SU-DHL-6 (cell line): ENCODE measurements around the gene NEUROD2.
A peak's percentile ranks its signal among the peaks of the same experiment; 100 is the strongest.

Experiments
- H2AFZ ChIP-seq: fragments of 200-600 bp; sonication (generic); 2 replicates; pipeline ENCODE4 v1.6.1; 2014; ENCODE audit warnings: low read depth, mild to moderate bottlenecking, moderate library complexity, mixed read lengths, antibody characterized with exemption, low read length; ENCODE audit not compliant: severe bottlenecking
- H3F3A ChIP-seq: fragments of 200-600 bp; shearing (Covaris generic); 2 replicates; pipeline ENCODE4 v1.6.0; 2016; ENCODE audit warnings: antibody characterized with exemption, mild to moderate bottlenecking; ENCODE audit not compliant: insufficient read depth
- H3K27ac ChIP-seq: fragments of 200-600 bp; sonication (generic); 2 replicates; pipeline ENCODE4 v1.5.1; 2016; ENCODE audit warnings: low read depth, mild to moderate bottlenecking, low read length, moderate library complexity, mixed read lengths
- H3K27me3 ChIP-seq: fragments of 200-600 bp; sonication (generic), shearing (Covaris generic); 2 replicates; pipeline ENCODE4 v1.6.0; 2014; ENCODE audit warnings: mild to moderate bottlenecking, low read length
- H3K36me3 ChIP-seq: fragments of 200-600 bp; sonication (generic); 2 replicates; pipeline ENCODE4 v1.6.1; 2014; ENCODE audit warnings: mild to moderate bottlenecking, low read length, mixed read lengths
- H3K4me2 ChIP-seq: fragments of 300-600, 200-600 bp; shearing (Covaris generic), sonication (generic); 2 replicates; pipeline ENCODE4 v1.6.0; 2014; ENCODE audit warnings: low read length, low read depth, mild to moderate bottlenecking; ENCODE audit not compliant: poor library complexity, severe bottlenecking
- H3K4me3 ChIP-seq: fragments of 200-600 bp; sonication (generic); 2 replicates; pipeline ENCODE4 v1.5.1; 2014; ENCODE audit warnings: antibody characterized with exemption, low read length, mild to moderate bottlenecking, mixed read lengths; ENCODE audit not compliant: insufficient read depth, poor library complexity, severe bottlenecking
- H3K79me2 ChIP-seq: fragments of 200-600 bp; sonication (generic); 2 replicates; pipeline ENCODE4 v1.6.1; 2014; ENCODE audit warnings: mild to moderate bottlenecking, low read length, moderate library complexity; ENCODE audit not compliant: insufficient read depth
- H3K9ac ChIP-seq: fragments of 200-600 bp; sonication (generic); 2 replicates; pipeline ENCODE4 v1.7.0; 2014; ENCODE audit warnings: mild to moderate bottlenecking, low read length
- H3K9me2 ChIP-seq: fragments of 200-600 bp; sonication (generic); replicated peaks from 2 replicates; pipeline ENCODE4 v1.6.1; 2014; ENCODE audit warnings: low read length; ENCODE audit not compliant: insufficient read depth
- H3K9me3 ChIP-seq: fragments of 200-600 bp; sonication (generic); 2 replicates; pipeline ENCODE4 v1.6.1; 2014; ENCODE audit warnings: low read length, mixed read lengths; ENCODE audit not compliant: insufficient read depth
- H4K20me1 ChIP-seq: fragments of 200-600 bp; sonication (generic); 2 replicates; pipeline ENCODE4 v1.6.1; 2014; ENCODE audit warnings: low read depth, mild to moderate bottlenecking, antibody characterized with exemption, low read length, moderate library complexity, mixed read lengths
- EZH2phosphoT487 ChIP-seq: fragments of 200-600 bp; sonication (generic), shearing (Covaris generic); conservative IDR thresholded peaks from 2 replicates; pipeline ENCODE4 v1.6.1; 2018; ENCODE audit warnings: mild to moderate bottlenecking, antibody characterized with exemption, low read length, moderate library complexity, mixed read lengths
- TF ChIP-seq, protein P1 (sequence below): fragments of 200-600 bp; sonication (generic); IDR thresholded peaks from one replicate; pipeline ENCODE4 v1.5.1; 2017; ENCODE audit warnings: antibody characterized with exemption, mild to moderate bottlenecking, low read length, moderate library complexity; ENCODE audit not compliant: insufficient read depth, poor library complexity, severe bottlenecking

Gene NEUROD2

DNA sequence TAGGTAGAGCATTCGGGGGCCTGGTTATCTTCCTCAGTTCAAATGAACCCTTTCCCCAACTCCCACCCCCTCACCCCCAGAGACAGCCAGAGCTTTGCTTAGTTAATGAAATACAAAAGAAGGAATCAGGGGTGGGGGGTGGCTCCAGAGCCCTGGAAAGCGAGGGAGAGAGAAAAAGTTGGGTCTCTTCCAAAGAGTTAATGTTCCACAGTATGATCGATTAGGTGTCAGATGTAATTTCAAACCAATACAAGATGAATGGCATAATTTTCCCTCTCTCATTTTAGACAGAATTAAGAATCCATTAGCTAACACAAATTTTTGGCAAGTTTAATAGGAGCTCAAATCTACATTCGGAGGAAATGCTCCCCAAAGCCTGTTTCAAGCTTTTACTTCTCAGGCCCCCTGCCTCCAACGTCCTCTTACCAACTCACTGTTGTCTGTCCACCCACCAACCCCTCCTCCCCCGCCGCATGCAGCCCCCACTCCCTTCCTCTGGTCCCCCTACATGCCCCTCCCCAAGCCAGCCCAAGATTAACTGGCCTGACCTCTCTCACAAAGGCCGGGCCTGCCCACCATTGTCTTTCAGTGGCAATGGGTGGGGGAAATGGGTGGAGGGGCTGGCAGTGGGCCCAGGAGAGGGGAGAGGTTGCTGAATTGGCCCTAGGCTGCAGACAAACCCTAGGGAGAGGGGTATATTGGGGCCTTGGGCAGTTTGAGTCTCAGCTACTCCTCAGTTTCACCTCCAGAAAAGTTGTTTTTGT, 28.2 kb downstream of the NEUROD2 start:
- Histone ChIP-seq H3K4me2 (no peak overlapping the region), H3K9ac (no peak overlapping the region)

GRCh38 chr17:39578272-39578671, 29.4 kb downstream of the NEUROD2 start:
- Histone ChIP-seq H3K9me2 (no peaks in the 10 kb centered on the region), H3K4me2 (no peak overlapping the region), H2AFZ (no peak overlapping the region), H3K79me2 (no peaks in the 10 kb centered on the region), H3K9me3 (no peaks in the 10 kb centered on the region), H3K36me3 (no peaks in the 10 kb centered on the region), H3K4me3 (no peak overlapping the region), H3F3A (no peaks in the 10 kb centered on the region), H3K9ac (no peak overlapping the region), H3K27me3 (no peaks in the 10 kb centered on the region), H4K20me1 (no peaks in the 10 kb centered on the region), H3K27ac (no peak overlapping the region)
- TF ChIP-seq, protein P1, sequence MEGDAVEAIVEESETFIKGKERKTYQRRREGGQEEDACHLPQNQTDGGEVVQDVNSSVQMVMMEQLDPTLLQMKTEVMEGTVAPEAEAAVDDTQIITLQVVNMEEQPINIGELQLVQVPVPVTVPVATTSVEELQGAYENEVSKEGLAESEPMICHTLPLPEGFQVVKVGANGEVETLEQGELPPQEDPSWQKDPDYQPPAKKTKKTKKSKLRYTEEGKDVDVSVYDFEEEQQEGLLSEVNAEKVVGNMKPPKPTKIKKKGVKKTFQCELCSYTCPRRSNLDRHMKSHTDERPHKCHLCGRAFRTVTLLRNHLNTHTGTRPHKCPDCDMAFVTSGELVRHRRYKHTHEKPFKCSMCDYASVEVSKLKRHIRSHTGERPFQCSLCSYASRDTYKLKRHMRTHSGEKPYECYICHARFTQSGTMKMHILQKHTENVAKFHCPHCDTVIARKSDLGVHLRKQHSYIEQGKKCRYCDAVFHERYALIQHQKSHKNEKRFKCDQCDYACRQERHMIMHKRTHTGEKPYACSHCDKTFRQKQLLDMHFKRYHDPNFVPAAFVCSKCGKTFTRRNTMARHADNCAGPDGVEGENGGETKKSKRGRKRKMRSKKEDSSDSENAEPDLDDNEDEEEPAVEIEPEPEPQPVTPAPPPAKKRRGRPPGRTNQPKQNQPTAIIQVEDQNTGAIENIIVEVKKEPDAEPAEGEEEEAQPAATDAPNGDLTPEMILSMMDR, result no peak
- TF ChIP-seq EZH2phosphoT487, result no peak

More for the DNA sequence above, 28.2 kb downstream of the NEUROD2 start:
- TF ChIP-seq, protein P1, result no peak
- no peak for TF ChIP-seq EZH2phosphoT487
- Histone ChIP-seq H3F3A (no peaks in the 10 kb centered on the region), H3K4me3 (no peak overlapping the region), H3K9me3 (no peaks in the 10 kb centered on the region), H4K20me1 (no peaks in the 10 kb centered on the region), H3K27me3 (no peaks in the 10 kb centered on the region), H3K36me3 (no peaks in the 10 kb centered on the region), H3K27ac (no peak overlapping the region), H2AFZ (no peak overlapping the region), H3K79me2 (no peaks in the 10 kb centered on the region), H3K9me2 (no peaks in the 10 kb centered on the region)

- H3K36me3 ChIP-seq, result no peaks in the 10 kb centered on the region
- no peak overlapping the region for H3K27ac ChIP-seq
- H2AFZ ChIP-seq, result no peak overlapping the region
- no peak overlapping the region for H3K9ac ChIP-seq
- no peak overlapping the region for H3K4me2 ChIP-seq
- TF ChIP-seq EZH2phosphoT487, result no peak
- TF ChIP-seq, protein P1, result peak; percentile 58
- H3K27me3 ChIP-seq, result no peaks in the 10 kb centered on the region
- no peaks in the 10 kb centered on the region for H3K9me2 ChIP-seq
- no peaks in the 10 kb centered on the region for H3K79me2 ChIP-seq
- H3F3A ChIP-seq, result no peaks in the 10 kb centered on the region
- H3K4me3 ChIP-seq, result no peak overlapping the region
- H4K20me1 ChIP-seq, result no peaks in the 10 kb centered on the region
- no peaks in the 10 kb centered on the region for H3K9me3 ChIP-seq
Observed at GRCh38 chr17:39576187-39576586, 31.5 kb downstream of the NEUROD2 start.
